Measurements from ENCODE around the gene CCZ1B.
"Not testable (repeated sequence)": the region's sequence is repeated elsewhere in the genome, so short reads cannot be mapped to it uniquely, and the experiment has no call there.

- not testable (repeated sequence) for TF ChIP-seq CTCF (conservative IDR thresholded peaks at IDR 0.05; ENCODE audit: low read length); EZH2phosphoT487 (IDR thresholded peaks at IDR 0.05; ENCODE audit: borderline replicate concordance, low read depth, low read length)
These were observed 75.9 kb downstream of the CCZ1B start for GRCh38 chr7:6750173-6750572.

Measured in OCI-LY7 (cell line).